Measurements from ENCODE around the gene MTSS2.

MTSS2 gene

GRCh38 chr16:70700101-70701020 lies 14.5 kb upstream of the MTSS2 start:
- TF ChIP-seq, protein P1, sequence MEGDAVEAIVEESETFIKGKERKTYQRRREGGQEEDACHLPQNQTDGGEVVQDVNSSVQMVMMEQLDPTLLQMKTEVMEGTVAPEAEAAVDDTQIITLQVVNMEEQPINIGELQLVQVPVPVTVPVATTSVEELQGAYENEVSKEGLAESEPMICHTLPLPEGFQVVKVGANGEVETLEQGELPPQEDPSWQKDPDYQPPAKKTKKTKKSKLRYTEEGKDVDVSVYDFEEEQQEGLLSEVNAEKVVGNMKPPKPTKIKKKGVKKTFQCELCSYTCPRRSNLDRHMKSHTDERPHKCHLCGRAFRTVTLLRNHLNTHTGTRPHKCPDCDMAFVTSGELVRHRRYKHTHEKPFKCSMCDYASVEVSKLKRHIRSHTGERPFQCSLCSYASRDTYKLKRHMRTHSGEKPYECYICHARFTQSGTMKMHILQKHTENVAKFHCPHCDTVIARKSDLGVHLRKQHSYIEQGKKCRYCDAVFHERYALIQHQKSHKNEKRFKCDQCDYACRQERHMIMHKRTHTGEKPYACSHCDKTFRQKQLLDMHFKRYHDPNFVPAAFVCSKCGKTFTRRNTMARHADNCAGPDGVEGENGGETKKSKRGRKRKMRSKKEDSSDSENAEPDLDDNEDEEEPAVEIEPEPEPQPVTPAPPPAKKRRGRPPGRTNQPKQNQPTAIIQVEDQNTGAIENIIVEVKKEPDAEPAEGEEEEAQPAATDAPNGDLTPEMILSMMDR (conservative IDR thresholded peaks at IDR 0.05; ENCODE audit: low read depth, low read length): no peak
- H3K4me3 ChIP-seq (ENCODE audit: low read length): no peak overlapping the region
- DNase-seq (ENCODE audit: low read depth): peak; percentile 54

- H3K4me3 ChIP-seq (ENCODE audit: low read length): no peak overlapping the region
- no peak for DNase-seq (ENCODE audit: low read depth)
- TF ChIP-seq, protein P1 (conservative IDR thresholded peaks at IDR 0.05; ENCODE audit: low read depth, low read length): no peak
These were observed 13.8 kb upstream of the MTSS2 start for GRCh38 chr16:70699696-70700095.

DNA sequence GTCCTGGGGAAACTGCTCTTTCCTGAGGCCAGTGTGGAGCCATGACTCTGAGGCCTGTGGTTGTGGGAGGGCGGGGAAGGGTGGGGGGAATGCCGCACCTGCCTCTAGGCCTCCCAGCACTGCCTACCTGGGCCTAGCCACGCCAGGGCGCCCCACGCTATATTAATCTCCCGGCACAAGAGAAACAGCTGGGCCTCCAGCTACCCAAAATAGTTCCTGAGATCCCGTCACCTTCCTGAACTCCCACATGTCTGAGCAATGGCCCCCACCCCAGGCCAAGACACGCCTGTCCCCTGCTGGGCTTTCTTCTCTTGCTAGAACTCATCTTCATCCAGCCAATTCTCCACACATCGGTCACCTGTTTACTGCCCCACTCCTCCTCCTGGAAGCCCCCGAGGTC lies 13.0 kb upstream of the MTSS2 start:
- H3K4me3 ChIP-seq (ENCODE audit: low read length): no peak overlapping the region
- no peak for DNase-seq (ENCODE audit: low read depth)
- TF ChIP-seq, protein P1 (conservative IDR thresholded peaks at IDR 0.05; ENCODE audit: low read depth, low read length): no peak

- TF ChIP-seq, protein P1 (conservative IDR thresholded peaks at IDR 0.05; ENCODE audit: low read depth, low read length): no peak
- DNase-seq (ENCODE audit: low read depth): no peak
- no peak overlapping the region for H3K4me3 ChIP-seq (ENCODE audit: low read length)
These were observed 11.8 kb upstream of the MTSS2 start for GRCh38 chr16:70697594-70698170.

DNA sequence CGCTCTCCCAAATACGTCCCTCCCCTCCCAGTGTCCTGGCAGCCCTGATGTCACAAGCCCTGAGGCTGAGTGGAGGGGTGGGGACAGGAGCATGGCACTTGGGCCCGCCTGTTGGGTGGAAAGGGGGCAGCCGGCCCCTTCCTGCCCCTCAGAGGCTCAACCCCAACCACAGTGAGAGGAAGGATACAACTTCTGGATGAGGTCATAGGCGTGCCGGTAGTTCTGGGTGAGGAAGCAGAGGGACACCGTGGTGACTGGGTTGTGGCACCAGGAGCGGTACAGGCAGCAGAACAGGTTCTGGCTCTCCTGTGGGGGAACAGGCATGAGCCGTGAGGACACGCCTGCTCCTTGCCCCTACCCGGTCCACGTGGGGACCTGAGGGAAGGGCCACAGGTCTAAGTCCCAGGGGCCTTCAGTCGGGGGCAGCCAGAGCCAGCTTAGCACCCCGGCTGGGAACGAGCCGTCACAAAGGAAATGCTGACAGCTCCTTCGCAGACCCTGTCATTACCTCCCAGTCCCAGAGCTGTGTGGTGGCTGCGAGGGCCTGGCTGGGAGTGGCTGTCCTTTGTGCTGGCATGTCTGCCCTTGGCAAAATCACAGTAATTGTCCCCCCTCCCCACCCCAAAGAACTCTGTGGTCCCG lies 11.2 kb upstream of the MTSS2 start:
- H3K4me3 ChIP-seq (ENCODE audit: low read length): no peak overlapping the region
- no peak for DNase-seq (ENCODE audit: low read depth)
- TF ChIP-seq, protein P1 (conservative IDR thresholded peaks at IDR 0.05; ENCODE audit: low read depth, low read length): no peak

DNA sequence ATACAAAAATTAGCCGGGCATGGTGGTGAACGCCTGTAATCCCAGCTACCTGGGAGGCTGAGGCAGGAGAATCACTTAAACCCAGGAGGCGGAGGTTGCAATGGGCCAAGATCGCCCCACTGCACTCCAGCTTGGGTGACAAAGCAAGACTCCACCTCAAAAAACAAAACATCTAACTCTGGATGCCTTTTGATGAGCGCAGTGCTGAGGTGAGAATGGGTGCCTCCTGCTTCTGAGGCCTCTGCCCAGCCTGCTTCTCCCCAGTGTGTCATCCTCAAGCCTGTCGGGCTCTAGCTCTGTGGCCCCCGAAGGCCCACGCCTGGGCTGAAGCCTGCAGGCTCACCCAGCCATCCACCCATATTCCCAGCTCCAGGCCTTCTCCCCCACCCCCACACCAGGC lies 10.5 kb upstream of the MTSS2 start:
- TF ChIP-seq, protein P1 (conservative IDR thresholded peaks at IDR 0.05; ENCODE audit: low read depth, low read length): no peak
- H3K4me3 ChIP-seq (ENCODE audit: low read length): no peak overlapping the region
- no peak for DNase-seq (ENCODE audit: low read depth)

Data from retinal pigment epithelial cell (primary cell).